Natural killer cell (primary cell): ENCODE data around the gene NOTUM. TPM values are rescaled to one million over a fixed set of nuclear protein-coding genes. Genes with fewer than 3 reads are reported as not detected.
"Not testable (repeated sequence)": the region's sequence is repeated elsewhere in the genome, so short reads cannot be mapped to it uniquely, and the experiment has no call there.

Experiments used
- ATAC-seq, 3 donors: fragments of 150-1000 bp in 2 of 3; fragments of 200-7000 bp in 1 of 3; cut with Tn5 transposase; 1 replicate in 1 of 3; 2 replicates in 2 of 3; pipeline ENCODE4 v1.10.0; 2021; ENCODE audit warnings: mild to moderate bottlenecking in 2 of 3, moderate library complexity in 2 of 3
- DNase-seq, 2 donors: peaks; one replicate each; pipeline versions ENCODE4 v3.0.0 to v3.0.0-alpha.2; 2013 to 2021; ENCODE audit warnings: mixed read lengths in 1 of 2
- H3K27ac ChIP-seq: one replicate; pipeline ENCODE4 v1.5.1; 2013; ENCODE audit warnings: mild to moderate bottlenecking, low read length
- H3K27me3 ChIP-seq: one replicate; pipeline ENCODE4 v1.6.1; 2013; ENCODE audit warnings: low read length; ENCODE audit not compliant: control insufficient read depth, insufficient read depth
- H3K36me3 ChIP-seq: one replicate; pipeline ENCODE4 v1.6.1; 2013; ENCODE audit warnings: low read length; ENCODE audit not compliant: control insufficient read depth, insufficient read depth
- H3K4me1 ChIP-seq: one replicate; pipeline ENCODE4 v1.6.1; 2013; ENCODE audit warnings: low read length; ENCODE audit not compliant: control insufficient read depth, insufficient read depth
- H3K4me3 ChIP-seq: one replicate; pipeline ENCODE4 v1.5.1; 2013; ENCODE audit warnings: low read length
- H3K9me3 ChIP-seq: one replicate; pipeline ENCODE4 v1.6.1; 2013; ENCODE audit warnings: low read length; ENCODE audit not compliant: control insufficient read depth, insufficient read depth
- H3K27ac Mint-ChIP-seq, 2 donors: one replicate each; pipeline ENCODE4 v1.8.0; 2022; ENCODE audit warnings: mild to moderate bottlenecking in 2 of 2, mixed read lengths in 2 of 2, moderate library complexity in 1 of 2
- H3K27me3 Mint-ChIP-seq, 2 donors: one replicate each; pipeline ENCODE4 v1.8.0; 2022; ENCODE audit warnings: low read depth in 2 of 2, mixed read lengths in 2 of 2
- H3K36me3 Mint-ChIP-seq: one replicate; pipeline ENCODE4 v1.8.0; 2022; ENCODE audit warnings: mixed read lengths
- H3K4me1 Mint-ChIP-seq, 2 donors: one replicate each; pipeline ENCODE4 v1.8.0; 2022; ENCODE audit warnings: mixed read lengths in 2 of 2
- H3K4me3 Mint-ChIP-seq: one replicate; pipeline ENCODE4 v1.8.0; 2022; ENCODE audit warnings: mild to moderate bottlenecking, moderate library complexity, mixed read lengths
- H3K9me3 Mint-ChIP-seq, 2 donors: one replicate each; pipeline ENCODE4 v1.8.0; 2022; ENCODE audit warnings: mixed read lengths in 2 of 2
- WGBS: methylation state at CpG from one replicate; pipeline ENCODE4 v1.1.7; 2013; ENCODE audit warnings: missing lambda C conversion rate; ENCODE audit not compliant: insufficient coverage; 5-methylcytosine and 5-hydroxymethylcytosine counted together
- intact Hi-C: fragments of 100-400 bp; cut with micrococcal nuclease; formaldehyde crosslinking; loops from one replicate; pipeline ENCODE4 v1.14.2; 2022
- total RNA-seq, 4 donors: library from RNA; stranded (reverse); fragments of 120-200 nt in 1 of 4; gene quantifications; one replicate each; pipeline versions ENCODE4 v1.2.3 to v1.2.4, GENCODE V29; 2013 to 2022
- TF ChIP-seq, protein P1 (sequence below): fragments of 200-600 bp; IDR thresholded peaks from one replicate; pipeline ENCODE4 v1.8.0; 2022; ENCODE audit warnings: antibody characterized with exemption

The NOTUM gene
- total RNA-seq, 3 donors from 2014 or later (not counting 1 experiment from before 2014, with no cell fraction given): not detected

DNA sequence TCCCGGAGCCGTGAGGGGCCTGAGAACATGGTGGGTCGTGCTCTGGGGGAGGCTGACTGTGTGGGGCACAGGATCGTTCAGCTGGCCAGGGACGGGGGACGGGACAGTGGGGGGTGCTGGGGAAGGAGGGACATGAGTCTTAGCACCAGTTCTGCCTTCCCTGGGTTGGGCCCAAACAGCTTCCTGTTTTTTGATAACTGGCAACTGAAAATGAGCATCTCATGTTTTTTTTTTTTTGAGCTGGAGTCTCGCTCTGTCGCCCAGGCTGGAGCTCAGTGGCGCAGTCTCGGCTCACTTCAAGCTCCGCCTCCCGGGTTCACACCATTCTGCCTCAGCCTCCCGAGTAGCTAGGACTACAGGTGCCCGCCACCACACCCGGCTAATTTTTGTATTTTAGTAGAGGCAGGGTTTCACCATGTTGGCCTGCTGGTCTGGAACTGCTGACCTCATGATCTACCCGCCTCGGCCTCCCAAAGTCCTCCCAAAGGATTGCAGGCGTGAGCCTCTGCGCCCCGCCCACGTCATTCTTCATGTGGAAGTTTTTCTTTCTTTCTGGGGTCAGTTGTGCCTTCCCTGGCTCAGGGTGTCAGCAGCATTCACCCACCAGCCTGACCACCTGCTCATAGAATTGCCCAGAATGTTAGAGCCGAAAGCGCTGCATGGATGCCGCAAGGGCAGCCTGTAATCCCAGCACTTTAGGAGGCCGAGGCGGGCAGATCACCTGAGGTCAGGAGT lies 22.8 kb upstream of the NOTUM start:
- DNase-seq (no peak), ATAC-seq (no peak)
- H3K4me3 ChIP-seq: no peak overlapping the region
- H3K27me3 ChIP-seq: no peaks in the 10 kb centered on the region
- H3K36me3 Mint-ChIP-seq: no peaks in the 10 kb centered on the region
- peaks cover 25% of the 10 kb centered on the region for H3K36me3 ChIP-seq
- WGBS: 96% methylated on average over 26 of the region's 26 CpGs
- no peaks in the 10 kb centered on the region for H3K9me3 ChIP-seq
- H3K9me3 Mint-ChIP-seq: no peaks in the 10 kb centered on the region
- no peak overlapping the region for H3K4me3 Mint-ChIP-seq
- H3K4me1 ChIP-seq: peaks cover 11% of the 10 kb centered on the region
- H3K27ac ChIP-seq: no peak overlapping the region
- TF ChIP-seq, protein P1, sequence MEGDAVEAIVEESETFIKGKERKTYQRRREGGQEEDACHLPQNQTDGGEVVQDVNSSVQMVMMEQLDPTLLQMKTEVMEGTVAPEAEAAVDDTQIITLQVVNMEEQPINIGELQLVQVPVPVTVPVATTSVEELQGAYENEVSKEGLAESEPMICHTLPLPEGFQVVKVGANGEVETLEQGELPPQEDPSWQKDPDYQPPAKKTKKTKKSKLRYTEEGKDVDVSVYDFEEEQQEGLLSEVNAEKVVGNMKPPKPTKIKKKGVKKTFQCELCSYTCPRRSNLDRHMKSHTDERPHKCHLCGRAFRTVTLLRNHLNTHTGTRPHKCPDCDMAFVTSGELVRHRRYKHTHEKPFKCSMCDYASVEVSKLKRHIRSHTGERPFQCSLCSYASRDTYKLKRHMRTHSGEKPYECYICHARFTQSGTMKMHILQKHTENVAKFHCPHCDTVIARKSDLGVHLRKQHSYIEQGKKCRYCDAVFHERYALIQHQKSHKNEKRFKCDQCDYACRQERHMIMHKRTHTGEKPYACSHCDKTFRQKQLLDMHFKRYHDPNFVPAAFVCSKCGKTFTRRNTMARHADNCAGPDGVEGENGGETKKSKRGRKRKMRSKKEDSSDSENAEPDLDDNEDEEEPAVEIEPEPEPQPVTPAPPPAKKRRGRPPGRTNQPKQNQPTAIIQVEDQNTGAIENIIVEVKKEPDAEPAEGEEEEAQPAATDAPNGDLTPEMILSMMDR: no peak
- peaks cover 5 to 31% of the 10 kb centered on the region in 2 donors for H3K4me1 Mint-ChIP-seq
- H3K27me3 Mint-ChIP-seq: no peaks in the 10 kb centered on the region
- intact Hi-C loops: no loop called here
- no peak overlapping the region for H3K27ac Mint-ChIP-seq

DNA sequence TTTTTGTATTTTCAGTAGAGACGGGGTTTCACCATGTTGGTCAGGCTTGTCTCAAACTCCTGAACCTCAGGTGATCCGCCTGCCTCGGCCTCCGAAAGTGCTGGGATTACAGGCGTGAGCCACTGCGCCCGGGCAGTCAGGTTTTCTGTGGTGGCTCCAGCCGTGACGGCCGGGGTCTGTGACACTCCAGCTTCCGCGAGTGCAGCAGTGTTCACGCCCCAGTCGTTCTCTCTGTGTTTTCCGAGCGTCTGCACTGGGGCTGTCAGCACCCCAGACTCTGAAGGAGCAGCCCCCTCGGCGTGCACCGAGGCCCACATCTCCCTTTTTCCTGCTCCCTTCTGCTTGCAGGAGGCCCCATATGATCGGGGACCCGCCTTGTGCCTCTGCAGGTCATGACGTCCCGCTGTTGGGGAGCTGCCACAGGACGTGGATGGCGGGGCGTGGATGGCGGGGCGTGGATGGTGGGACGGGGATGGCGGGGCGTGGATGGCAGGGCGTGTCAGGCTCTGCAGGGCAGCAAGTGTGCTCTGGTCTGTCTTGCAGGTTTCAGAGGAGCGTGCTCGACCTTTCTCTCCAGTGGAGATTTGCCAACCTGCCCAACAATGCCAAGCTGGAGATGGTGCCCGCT lies 22.1 kb upstream of the NOTUM start:
- H3K27ac ChIP-seq: no peak overlapping the region
- no peaks in the 10 kb centered on the region for H3K9me3 ChIP-seq
- H3K36me3 Mint-ChIP-seq: no peaks in the 10 kb centered on the region
- H3K4me1 Mint-ChIP-seq: peaks cover 5 to 37% of the 10 kb centered on the region in 2 donors
- peaks cover 25% of the 10 kb centered on the region for H3K36me3 ChIP-seq
- H3K9me3 Mint-ChIP-seq: no peaks in the 10 kb centered on the region
- no peak overlapping the region for H3K4me3 Mint-ChIP-seq
- TF ChIP-seq, protein P1: no peak
- DNase-seq (no peak), ATAC-seq (no peak)
- H3K27me3 Mint-ChIP-seq: no peaks in the 10 kb centered on the region
- 97% methylated on average over 35 of the region's 35 CpGs for WGBS
- intact Hi-C loops: no loop called here
- H3K27ac Mint-ChIP-seq: no peak overlapping the region
- no peak overlapping the region for H3K4me3 ChIP-seq
- no peaks in the 10 kb centered on the region for H3K27me3 ChIP-seq
- peaks cover 17% of the 10 kb centered on the region for H3K4me1 ChIP-seq

DNA sequence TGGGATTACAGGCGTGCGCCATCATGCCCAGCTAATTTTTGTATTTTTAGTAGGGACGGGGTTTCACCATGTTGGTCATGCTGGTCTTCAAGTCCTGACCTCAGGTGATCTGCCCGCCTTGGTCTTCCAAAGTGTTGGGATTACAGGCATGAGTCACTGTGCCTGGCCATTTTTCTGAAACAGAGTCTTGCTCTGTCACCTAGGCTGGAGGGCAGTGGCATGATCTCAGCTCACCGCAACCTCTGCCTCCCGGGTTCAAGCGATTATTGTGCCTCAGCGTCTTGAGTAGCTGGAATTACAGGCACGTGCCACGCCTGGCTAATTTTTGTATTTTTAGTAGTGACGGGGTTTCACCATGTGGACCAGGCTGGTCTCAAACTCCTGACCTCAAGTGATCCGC lies 20.5 kb upstream of the NOTUM start:
- ATAC-seq, H3K27ac Mint-ChIP-seq, H3K36me3 Mint-ChIP-seq, H3K9me3 ChIP-seq, H3K4me3 ChIP-seq, H3K27me3 ChIP-seq, H3K4me3 Mint-ChIP-seq, DNase-seq, H3K27ac ChIP-seq, intact Hi-C loops, H3K9me3 Mint-ChIP-seq, H3K27me3 Mint-ChIP-seq: not testable (repeated sequence)
- WGBS: 96% methylated on average over 12 of the region's 12 CpGs
- Histone ChIP-seq H3K4me1 (peaks cover 25% of the 10 kb centered on the region), H3K36me3 (peaks cover 24% of the 10 kb centered on the region)
- H3K4me1 Mint-ChIP-seq: peaks cover 5 to 36% of the 10 kb centered on the region in 2 donors

DNA sequence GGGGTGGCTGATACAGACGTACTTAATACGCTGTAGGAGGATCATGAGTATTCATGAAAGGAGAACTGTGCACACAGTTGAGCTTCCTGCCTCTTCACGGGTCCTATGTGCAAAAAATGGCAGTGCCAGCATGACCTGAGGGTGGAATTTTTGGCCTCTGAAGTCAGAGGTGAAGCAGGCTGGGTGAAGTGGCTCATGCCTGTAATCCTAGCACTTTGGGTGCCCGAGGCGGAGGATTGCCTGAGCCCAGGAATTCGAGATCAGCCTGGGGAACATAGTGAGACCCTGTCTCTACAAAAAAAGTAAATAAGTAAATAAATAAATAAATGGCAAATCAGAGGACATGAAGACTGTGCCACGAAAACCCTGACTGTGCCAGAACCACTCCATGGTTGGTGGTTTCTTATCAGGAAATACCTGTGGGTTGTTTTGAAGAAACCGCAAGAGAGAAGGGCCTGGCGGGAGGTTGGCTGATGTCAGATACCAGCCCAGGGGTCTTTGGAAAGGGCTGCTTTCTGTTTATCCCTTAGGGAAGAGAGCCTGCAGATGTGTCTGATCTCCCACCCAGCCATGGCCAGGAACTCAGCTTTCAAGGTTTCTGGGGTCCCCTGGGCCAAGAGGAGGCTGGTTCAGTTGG lies 19.8 kb upstream of the NOTUM start:
- ATAC-seq: no peak
- no peaks in the 10 kb centered on the region for H3K9me3 ChIP-seq
- no peak overlapping the region for H3K4me3 ChIP-seq
- no peak overlapping the region for H3K4me3 Mint-ChIP-seq
- H3K27me3 ChIP-seq: no peaks in the 10 kb centered on the region
- peaks cover 29% of the 10 kb centered on the region for H3K4me1 ChIP-seq
- no peak overlapping the region for H3K27ac ChIP-seq
- TF ChIP-seq, protein P1: no peak
- WGBS: 45% methylated on average over 9 of the region's 9 CpGs
- H3K9me3 Mint-ChIP-seq: no peaks in the 10 kb centered on the region
- H3K4me1 Mint-ChIP-seq: peaks cover 5 to 38% of the 10 kb centered on the region in 2 donors
- no peaks in the 10 kb centered on the region for H3K27me3 Mint-ChIP-seq
- intact Hi-C loops: no loop called here
- H3K36me3 ChIP-seq: peaks cover 18% of the 10 kb centered on the region
- DNase-seq: peak in 1 of 2 donors; percentile 43
- H3K36me3 Mint-ChIP-seq: no peaks in the 10 kb centered on the region
- no peak overlapping the region for H3K27ac Mint-ChIP-seq
